ENCODE results near the gene XNDC1N.
A peak's percentile ranks its signal among the peaks of the same experiment; 100 is the strongest.

Gene XNDC1N

GRCh38 chr11:71927820-71928736 is at the start of gene XNDC1N:
Gene XNDC1N (minus strand): TSS chr11:71928594. CDS start chr11:71923353, 5,241 bp downstream.
- peak; percentile 97 for DNase-seq

- peak; percentile 50 to 76 for DNase-seq
These were observed 49.5 kb upstream of the XNDC1N start for GRCh38 chr11:71977743-71978418.

- no peak for DNase-seq
These were observed 48.7 kb upstream of the XNDC1N start for GRCh38 chr11:71977090-71977489.

GRCh38 chr11:71976551-71976950 is 48.2 kb upstream of the XNDC1N start:
- no peak for DNase-seq

- DNase-seq = no peak
These were observed 43.3 kb upstream of the XNDC1N start for GRCh38 chr11:71971680-71972079.

- DNase-seq = no peak
These were observed 36.2 kb upstream of the XNDC1N start for GRCh38 chr11:71964641-71965040.

GRCh38 chr11:71963468-71963867 is 35.1 kb upstream of the XNDC1N start:
- DNase-seq = no peak

GRCh38 chr11:71962428-71963038 is 34.1 kb upstream of the XNDC1N start:
- no peak for DNase-seq

GRCh38 chr11:71955898-71956456 is 27.6 kb upstream of the XNDC1N start:
- no peak for DNase-seq

- peak; percentile 94 to 98 for DNase-seq
These were observed 23.4 kb upstream of the XNDC1N start for GRCh38 chr11:71951741-71952310.

GRCh38 chr11:71949034-71949433 is 20.6 kb upstream of the XNDC1N start:
- no peak for DNase-seq

GRCh38 chr11:71948314-71949027 is 20.1 kb upstream of the XNDC1N start:
- no peak for DNase-seq

- DNase-seq = no peak
These were observed 19.1 kb upstream of the XNDC1N start for GRCh38 chr11:71947498-71947897.

GRCh38 chr11:71946144-71946571 is 17.8 kb upstream of the XNDC1N start:
- no peak for DNase-seq

GRCh38 chr11:71940561-71941219 is 12.3 kb upstream of the XNDC1N start:
- no peak for DNase-seq

- no peak for DNase-seq
These were observed 9.4 kb upstream of the XNDC1N start for GRCh38 chr11:71937826-71938225.

GRCh38 chr11:71936825-71937224 is 8.4 kb upstream of the XNDC1N start:
- DNase-seq = no peak

GRCh38 chr11:71935338-71935925 is 7.0 kb upstream of the XNDC1N start:
- DNase-seq = no peak

- DNase-seq = no peak
These were observed 5.8 kb upstream of the XNDC1N start for GRCh38 chr11:71934213-71934612.

- no peak for DNase-seq
These were observed 4.9 kb upstream of the XNDC1N start for GRCh38 chr11:71933141-71933933.
